ENCODE results near the gene RFX8.

The RFX8 gene

DNA sequence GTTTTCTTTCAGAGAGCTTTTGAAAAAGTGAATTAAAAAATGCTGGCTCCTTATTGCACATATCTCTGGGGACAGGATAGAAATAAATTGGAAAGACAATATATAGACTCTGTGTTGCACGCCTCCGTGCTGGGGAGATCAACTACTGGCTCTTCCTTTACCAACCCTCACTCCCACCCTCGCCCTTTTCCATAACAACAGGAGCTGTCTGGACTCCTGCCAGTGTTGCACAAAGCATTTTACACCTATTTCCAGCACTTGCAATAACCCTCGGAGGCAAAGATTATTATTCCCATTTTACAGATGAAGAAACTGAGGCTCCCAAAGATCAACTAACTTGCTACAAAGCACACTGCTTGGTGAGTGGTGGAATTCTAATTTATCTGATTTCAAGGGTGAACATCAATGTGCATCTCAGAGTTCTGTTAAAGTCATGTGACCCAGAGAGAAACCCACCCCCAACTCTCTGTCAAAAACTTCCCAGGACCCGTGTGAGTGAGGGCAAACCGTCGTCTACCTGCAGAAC lies 91.8 kb downstream of the RFX8 start:
- DNase-seq (ENCODE audit: low read depth in 1 of 2, low spot score in 1 of 2) = no peak

DNA sequence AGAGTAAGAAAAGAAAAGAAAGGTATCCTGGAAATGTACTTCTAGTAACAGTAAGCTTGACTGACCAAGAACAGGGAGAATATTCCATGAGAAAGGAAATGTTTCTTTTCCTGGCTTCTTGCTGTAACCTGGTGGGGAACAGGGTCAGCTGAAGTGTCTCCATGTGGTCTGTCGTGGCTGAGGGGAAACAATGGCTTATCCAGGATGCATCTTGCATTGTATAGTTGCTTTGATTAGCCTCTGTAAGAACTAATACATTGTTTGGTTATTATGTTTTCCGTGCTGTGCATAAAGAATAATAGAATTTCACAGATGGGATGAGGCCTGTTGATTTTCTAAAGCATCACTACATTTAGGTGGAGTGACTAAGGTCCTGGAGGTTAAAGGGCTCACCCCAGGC lies 92.5 kb downstream of the RFX8 start:
- DNase-seq (ENCODE audit: low read depth in 1 of 2, low spot score in 1 of 2) = no peak

DNA sequence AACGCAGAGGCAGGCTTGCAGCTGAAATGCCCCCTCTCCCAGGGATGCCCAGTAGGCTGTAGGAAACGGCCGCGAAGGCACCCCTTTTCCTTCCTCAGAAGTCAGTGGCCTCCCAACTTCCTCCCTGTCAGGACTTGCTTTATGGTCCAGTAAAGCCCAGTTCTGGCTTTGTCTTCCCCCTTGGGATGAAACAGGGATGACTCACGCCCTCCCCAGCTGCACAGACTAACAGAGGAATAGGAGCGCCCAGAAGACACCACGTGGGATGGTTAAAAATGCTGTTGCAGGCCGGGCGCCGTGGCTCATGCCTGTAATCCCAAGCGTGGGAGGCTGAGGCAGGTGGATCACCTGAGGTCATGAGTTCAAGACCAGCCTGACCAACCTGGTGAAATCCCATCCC lies 94.5 kb downstream of the RFX8 start:
- no peak for DNase-seq (ENCODE audit: low read depth in 1 of 2, low spot score in 1 of 2)

DNA sequence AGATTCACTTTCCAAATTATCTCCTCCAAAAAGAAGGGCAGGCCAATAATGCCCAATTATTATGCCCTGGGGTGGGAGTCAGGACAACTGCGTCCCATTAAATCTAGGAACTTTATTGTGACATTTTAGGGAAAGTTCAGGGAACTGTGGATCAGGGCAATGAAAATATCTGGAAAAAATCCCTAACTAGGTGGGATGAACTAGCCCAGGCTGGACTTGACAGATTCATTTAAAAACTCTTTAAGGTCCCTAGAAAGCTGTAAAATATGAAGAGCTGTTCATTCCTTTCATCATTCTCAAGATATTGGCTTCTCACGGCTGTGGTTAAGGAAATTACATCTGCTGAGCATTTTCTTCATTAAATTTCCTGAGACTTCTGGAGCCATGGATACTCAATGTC lies 95.8 kb downstream of the RFX8 start:
- no peak for DNase-seq (ENCODE audit: low read depth in 1 of 2, low spot score in 1 of 2)

DNA sequence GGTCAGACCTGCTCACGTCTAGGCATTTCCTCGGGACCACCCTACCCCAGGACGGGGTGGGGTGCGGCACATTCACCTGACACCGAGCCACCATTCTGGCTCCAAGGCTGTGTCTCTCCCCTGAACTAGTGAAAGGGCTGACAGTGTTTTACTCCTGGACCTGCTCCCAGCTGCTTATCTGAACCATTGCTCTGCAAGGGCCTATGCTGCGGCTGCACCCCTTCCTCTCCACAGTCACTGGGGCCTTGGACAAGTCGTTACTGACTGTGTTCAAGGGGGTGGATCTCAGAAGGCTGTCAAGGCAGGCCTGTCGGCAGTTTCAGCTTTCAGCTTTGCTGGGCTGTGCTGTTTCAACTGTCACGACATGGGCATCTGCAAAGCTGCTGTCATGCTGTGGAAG lies 99.3 kb downstream of the RFX8 start:
- no peak for DNase-seq (ENCODE audit: low read depth in 1 of 2, low spot score in 1 of 2)

DNA sequence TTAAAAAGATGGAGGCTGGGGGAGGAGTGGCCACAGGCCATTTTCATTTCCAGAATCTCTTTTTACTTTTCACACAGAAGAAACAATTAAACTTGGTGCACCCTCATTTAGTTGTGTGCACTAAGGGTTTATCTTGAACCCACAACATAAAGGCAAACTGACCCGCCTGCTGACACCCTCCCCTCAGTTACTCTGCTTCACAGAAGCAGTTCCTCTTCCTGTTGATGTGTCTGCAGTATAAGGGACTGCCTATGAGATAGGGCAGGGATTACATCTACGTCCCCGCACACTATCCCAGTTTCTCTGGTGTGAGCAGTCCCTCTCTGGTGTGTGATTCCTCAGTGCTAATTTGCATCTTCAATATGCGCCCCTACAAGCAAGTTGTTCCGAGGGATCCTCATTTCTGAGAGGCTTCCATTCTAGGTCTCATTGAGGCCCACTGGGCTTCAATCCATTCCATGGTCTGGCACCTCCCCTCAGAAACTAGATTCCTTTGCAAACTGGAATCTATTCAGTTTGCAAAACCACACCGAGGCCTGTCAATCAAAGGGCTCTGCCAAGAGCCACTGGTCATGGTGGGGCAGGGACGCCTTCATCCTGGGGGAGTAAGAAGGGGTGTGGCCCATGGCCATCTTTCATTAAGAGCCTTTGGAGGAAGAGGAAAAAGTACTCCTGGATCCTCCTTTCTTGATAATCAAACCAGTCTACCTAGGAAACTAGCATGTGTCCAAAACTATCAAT lies 99.9 kb downstream of the RFX8 start:
- DNase-seq (ENCODE audit: low read depth in 1 of 2, low spot score in 1 of 2) = no peak

DNA sequence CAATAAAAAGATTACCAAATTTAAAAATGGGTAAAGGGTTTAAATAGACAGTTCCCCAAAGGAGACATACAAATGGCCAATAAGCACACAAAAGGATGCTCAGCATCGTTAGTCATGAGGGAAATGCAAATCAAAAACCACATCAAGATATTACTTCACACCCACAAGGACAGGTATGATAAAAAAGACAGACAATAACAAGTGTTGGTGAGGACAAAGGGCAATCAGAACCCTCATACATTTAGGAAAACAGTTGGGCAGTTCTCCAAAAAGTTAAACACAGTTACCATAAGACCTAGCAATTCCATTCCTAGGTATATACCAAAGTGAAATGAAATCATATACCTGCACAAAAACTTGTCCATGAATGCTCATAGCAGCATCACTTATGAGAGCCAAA lies 102.1 kb downstream of the RFX8 start:
- no peak for DNase-seq (ENCODE audit: low read depth in 1 of 2, low spot score in 1 of 2)

DNA sequence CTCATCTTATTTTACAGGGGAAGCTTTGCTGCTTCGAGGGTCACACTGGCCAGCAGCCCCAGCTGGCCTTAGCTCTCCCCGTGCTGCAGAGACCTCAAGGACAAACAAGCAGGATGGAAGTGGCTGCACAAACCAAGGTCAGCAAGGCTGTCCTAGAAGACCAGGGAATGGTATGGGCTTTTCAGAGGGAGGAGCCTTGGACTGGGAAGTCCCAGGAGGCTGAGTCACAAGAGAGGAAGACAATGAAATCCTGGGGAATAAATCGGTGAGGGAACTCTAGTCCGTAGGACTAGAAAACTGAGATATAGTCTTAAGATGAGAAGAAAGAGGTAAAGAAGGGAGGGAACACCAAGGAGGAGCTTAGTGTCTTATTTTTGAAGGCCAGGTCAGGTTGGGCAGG lies 103.3 kb downstream of the RFX8 start:
- DNase-seq (ENCODE audit: low read depth in 1 of 2, low spot score in 1 of 2) = no peak

DNA sequence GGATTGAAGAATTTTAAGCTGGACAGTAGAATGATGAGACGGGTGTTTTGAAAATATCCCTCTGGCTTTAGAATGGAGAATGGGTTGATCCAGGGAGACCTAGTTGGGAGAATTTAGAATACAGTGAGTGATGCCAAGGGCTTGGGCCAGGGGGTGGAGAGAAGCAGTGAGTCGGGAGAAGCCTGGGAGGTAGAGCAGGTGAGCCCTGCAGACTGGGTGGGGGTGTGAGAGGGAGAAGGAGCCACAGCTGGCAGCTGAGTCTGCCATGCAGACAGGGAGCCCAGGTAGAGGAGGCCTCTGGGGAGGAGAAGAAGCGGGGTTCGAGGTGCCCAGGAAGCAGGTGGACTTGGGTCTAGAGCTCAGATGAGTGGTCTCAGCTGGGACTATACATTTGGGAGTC lies 105.8 kb downstream of the RFX8 start:
- DNase-seq (ENCODE audit: low read depth in 1 of 2, low spot score in 1 of 2) = no peak

DNA sequence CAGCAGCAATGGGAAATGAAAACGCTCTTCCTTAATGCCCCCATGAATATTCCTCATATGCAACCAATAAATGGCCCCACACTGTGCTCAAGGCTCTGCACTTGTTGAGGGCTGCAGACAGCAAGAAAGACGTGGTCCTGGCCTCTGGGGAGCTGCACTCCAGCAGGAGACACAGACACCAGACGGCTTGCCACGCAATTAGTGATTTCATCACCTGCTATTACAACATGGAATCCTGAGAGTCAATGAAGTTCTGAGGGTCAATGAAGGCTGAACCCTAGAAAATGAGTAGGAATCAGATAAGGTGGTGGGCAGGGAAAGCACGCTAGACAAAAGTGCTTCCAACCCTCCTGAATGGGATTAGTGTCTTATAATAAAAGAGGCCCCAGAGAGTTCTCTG lies 106.5 kb downstream of the RFX8 start:
- DNase-seq (ENCODE audit: low read depth in 1 of 2, low spot score in 1 of 2) = no peak

DNA sequence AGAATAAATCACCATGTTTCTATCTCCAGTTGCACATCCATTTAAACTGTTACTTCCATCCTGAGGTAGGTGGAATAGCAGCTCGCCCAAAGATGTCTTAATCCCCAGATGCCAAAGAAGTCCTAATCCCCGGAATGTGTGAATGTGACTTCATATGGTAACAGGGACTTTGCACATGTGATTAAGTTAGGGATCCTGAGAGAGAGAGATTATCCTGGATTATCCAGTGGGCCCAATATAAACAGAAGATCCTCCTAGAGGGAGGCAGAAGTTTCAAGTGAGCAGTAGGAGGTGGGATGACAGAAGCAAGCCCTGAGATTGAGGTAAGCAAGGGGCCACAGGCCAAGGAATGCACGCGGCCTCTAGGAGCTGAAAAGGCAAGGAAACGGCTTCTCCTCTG lies 107.4 kb downstream of the RFX8 start:
- no peak for DNase-seq (ENCODE audit: low read depth in 1 of 2, low spot score in 1 of 2)

DNA sequence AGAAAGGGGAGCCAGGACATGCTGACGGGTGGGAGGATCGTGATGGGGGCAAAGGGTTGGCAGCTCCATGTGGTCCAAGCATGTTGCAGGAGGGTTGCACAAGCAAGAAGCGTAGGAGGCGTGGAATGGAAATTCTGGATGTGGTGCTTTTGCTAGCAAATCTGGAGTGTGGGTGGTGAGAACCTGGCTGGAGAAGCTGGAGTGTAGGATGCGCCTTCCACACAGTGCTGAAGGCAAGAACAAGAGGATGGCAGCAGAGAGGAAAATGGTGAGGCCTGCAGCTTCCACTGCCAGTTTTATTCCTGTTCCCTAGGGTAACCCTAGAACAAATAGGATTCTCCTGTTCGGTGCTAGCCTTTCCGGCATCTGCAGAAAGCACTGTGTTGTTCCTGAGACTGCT lies 110.0 kb downstream of the RFX8 start:
- DNase-seq (ENCODE audit: low read depth in 1 of 2, low spot score in 1 of 2) = no peak

DNA sequence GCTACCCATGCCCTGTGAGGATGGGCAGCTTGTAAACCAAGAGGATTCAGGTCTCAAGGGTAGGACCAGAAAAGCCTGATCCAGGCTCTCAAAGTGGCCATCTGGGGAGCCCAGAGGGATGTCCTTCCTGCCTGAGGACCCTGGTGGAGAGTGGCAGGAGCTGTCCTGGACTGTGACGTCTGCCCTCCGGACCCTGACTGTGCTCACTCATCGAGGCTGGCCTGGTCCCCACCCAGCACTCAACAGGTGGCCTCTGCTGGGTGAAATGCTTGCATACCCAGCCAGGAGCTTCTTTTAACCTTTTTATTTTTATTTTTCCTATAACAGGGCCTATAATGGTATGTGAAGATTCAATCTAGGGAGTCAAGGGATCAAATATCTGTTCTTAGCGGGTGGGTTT lies 112.1 kb downstream of the RFX8 start:
- no peak for DNase-seq (ENCODE audit: low read depth in 1 of 2, low spot score in 1 of 2)

DNA sequence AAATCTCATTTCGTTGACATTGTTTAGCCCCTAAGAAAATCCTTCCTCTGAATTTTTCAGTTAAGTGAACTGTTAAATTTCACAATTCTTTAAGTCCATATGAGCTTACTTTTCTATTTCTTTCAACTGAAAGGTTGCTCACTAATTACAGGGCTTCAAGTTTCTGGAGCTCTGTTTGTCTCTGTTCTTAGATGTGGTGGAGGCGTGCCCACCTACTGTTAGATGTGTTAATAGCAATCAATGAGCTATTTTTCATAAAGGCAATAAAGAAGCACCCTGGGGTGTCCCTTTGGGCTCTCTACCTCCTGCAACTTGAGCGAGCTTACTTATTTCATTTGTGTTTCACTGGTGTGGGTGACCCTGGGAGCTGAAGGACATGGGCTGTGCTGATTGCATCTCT lies 112.6 kb downstream of the RFX8 start:
- no peak for DNase-seq (ENCODE audit: low read depth in 1 of 2, low spot score in 1 of 2)

DNA sequence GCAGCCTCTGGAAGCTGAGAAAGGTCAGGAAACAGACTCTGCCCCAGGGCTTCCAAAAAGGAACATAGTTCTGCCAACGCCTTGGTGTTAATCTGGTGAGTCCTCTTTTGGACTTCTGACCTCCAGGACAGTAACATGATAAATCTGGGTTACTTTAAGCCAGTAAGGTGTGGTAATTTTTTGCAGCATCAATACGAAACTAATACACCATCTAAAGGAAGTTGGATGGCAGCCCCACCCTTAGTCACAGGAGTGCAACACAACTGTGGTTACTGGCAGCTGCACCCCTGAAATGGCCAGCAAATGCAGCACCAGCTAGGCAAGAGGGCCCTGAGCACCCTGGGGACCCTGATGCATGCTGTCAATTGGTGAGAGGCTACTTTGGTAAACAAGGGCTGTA lies 113.4 kb downstream of the RFX8 start:
- DNase-seq (ENCODE audit: low read depth in 1 of 2, low spot score in 1 of 2) = no peak

DNA sequence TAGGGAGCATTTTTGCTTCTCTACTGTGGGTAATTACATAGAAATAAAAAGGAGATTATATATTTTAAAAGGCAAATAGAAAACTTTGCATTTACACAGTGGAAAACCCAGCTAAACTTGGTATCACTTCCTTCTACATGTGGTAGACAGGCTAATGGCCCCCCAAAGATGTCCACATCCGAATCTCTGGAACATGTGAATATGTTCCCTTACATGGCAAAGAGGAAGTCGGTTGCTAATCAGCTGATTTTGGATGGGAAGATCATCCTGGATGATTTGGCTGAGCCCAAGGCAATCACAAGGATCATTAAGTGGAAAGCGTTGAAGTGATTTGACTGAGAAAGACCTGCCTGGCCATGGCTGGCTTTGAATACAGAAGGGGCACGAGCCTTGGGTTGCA lies 113.8 kb downstream of the RFX8 start:
- DNase-seq (ENCODE audit: low read depth in 1 of 2, low spot score in 1 of 2) = no peak

DNA sequence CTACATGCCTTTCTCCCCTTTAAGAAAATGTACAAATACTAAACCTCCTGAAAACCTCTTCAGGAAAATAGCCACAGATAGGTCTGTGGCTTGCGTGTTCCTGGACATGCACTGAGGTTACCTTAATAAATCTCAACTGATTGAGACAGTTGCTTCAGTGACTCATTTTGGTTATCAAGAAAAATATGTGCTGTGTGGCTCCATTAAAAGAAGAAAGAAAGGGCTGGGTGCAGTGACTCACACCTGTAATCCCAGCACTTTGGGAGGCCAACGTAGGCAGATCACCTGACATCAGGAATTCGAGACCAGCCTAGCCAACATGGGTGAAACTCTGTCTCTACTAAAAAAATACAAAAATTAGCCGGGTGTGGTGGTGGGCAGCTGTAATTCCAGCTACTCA lies 114.7 kb downstream of the RFX8 start:
- no peak for DNase-seq (ENCODE audit: low read depth in 1 of 2, low spot score in 1 of 2)

DNA sequence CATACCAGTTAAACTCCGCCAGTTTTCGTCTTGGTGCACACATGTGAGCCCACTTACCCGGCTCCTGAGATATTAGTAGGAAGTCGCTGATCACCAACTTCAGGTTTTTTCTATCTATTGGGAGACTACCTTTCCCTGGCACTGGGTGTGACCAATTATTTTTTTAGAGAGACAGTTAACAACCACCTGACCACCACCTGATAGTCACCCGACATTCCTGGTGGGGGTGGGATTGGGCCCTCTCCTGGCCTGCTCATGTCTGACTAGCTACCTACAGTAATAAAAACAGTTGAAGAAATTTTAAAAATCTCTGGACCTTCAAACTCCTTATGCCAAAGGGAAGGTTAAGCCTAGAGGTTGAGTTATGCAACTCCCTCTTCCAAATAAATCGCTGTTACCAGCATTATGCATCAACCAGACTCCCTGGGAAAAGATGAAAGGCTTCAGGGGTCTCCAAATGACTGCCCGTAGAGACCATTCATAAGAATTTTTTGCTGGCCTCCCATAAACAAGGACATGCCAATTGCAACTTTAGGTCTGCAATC lies 115.4 kb downstream of the RFX8 start:
- DNase-seq (ENCODE audit: low read depth in 1 of 2, low spot score in 1 of 2) = no peak

DNA sequence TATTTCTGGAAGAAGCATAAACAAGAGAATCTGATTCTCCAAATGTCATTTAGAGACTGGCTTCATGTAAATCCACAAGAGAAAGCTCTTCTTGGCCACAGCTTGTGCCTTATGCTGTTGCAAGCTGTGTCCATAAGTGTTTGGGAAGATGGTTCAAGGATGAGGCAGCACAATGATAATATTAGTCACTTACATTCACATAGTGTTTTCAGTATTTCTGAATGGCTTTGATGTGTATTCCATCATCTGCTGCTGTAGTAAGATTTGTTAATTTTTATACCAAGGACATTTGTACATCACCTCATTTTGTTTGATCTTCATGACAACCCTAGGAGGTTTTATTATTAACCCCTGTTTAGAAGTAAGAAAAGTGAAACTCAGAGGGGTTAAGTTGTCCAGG lies 117.5 kb downstream of the RFX8 start:
- no peak for DNase-seq (ENCODE audit: low read depth in 1 of 2, low spot score in 1 of 2)

DNA sequence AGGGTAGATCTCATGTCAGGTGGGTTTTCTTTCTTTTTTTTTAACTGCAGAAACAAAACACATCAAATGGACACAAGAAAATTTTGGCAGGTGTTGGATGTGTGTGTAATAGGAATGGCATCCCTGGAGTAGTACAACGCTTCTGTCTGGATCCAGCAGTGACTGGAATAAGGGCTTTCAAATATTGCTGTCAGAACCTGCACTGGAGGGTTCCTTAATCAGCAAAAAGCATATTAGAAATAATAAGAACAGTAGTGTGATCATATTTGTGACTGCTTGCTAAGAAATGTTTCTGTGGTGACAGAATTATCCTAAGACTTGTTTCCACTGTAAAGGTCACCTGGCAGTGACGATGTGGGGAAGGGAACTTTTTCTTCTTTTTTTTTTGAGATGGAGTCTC lies 118.4 kb downstream of the RFX8 start:
- DNase-seq (ENCODE audit: low read depth in 1 of 2, low spot score in 1 of 2) = no peak

DNA sequence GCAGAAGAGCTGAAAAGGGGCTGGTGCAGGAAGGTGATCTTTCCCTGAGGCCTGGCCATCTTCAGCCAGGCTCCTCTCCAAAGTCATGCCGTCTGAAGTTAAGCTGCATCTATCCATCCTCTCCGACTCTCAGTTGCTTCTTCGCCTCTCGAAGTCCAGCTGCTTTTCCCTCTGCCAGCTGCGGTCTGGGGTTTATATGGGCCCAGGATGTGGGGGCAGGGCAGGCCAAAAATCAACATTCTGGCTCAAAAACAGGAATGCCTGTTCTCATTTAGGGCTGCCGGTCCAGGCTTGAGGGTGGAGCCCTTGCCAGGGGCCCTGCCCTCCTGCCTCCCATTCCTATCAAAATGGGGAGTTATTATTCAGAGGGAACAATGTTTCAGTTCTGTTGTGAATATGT lies 118.9 kb downstream of the RFX8 start:
- DNase-seq (ENCODE audit: low read depth in 1 of 2, low spot score in 1 of 2) = no peak

DNA sequence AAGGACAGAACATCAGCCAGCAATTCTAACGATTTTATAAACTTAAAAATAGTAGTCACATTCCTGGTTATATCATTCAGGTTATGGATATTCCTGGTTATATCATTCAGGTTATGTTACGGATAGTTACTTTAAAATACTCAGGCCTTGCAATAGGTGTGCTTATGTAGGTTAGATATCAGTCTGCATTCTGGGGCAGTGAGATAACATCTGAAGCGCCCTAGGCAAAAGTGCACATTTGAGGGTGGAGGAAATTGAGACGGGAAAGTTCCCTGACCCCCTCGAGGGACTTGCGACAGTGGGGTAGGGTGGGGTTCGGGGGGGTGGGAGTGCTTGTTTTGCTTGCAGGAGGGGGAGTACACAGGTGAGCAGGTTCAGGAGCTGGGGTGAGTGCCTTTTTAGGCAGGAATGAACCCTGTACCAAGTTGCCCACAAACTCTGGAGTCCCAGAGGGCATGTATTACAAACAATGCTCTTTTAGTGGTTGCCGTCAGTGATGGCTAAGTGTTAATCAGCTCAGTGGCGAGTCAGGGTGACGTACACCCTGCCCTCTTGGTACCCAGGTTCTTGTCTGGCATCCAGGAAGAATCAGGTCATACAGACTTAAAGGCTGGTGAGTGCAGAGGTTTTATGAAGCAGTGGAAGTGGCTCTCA lies 119.4 kb downstream of the RFX8 start:
- no peak for DNase-seq (ENCODE audit: low read depth in 1 of 2, low spot score in 1 of 2)
